Amniotic epithelial cell (primary cell): ENCODE results near the gene SEC14L1.

Source experiments
- DNase-seq: peaks from one replicate; pipeline ENCODE4 v3.0.0-alpha.2; 2010; ENCODE audit warnings: low read depth

Gene SEC14L1

DNA sequence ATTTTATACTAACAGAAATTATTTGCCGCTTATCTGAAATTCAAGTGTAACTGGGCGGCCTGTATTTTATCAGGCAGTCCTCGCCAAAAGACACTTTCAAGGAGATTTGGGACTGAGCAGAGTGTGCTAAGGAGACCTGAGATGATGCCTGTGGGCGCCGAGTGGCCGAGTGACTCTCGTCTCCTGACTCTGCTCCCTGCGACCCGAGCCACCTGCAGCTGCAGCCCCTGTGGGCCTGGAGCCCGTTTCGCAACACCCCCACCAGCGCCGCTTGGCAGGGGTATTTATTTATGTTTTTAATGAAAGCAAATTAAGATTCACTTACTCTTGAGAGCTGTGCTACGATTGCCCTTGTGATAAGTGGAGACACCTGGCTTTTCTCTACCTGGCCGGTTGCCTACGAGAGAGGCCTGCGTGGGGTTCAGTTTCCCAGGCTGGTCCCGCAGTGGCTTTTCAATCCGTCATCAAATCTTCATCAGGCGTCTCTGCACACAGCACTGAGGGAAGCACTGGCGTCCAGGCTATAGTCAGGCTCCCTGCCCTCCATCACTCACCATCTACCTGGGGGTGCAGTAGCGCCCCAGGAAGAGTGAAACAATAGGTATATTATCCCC lies 124.0 kb downstream of the SEC14L1 start:
- no peak for DNase-seq

DNA sequence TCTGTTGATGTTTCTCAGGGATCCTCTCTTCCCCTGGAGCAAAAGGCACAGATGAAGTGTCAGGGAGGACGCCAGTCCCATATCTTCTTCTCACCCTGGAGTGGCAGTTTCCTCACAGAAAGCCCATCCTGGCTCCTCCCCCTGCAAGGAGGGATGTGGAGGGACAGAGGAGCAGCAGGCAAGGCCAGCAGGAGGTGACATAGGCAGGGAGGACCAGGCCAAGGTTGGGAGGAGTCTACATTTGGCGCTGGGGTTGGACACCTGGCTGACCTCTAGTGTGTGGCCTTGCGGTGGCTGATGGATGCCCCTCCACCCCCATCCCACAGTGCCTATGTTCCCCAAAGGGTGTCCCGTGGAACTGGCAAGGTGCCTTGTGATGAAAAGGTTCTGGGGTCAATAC lies 125.4 kb downstream of the SEC14L1 start:
- no peak for DNase-seq
